HEK293 (cell line): ENCODE results near the gene RILPL2.

Source experiments
- CTCF ChIA-PET: fragments of 350-600 bp; formaldehyde crosslinking; extraction: SDS; loops from one replicate; lab custom pipeline; 2021; ENCODE audit warnings: antibody characterized with exemption; lab: Yijun Ruan, JAX
- POLR2A ChIA-PET: fragments of 300-600 bp; formaldehyde crosslinking; extraction: SDS; loops from one replicate; lab custom pipeline; 2020; ENCODE audit warnings: antibody characterized with exemption, inconsistent platforms; lab: Yijun Ruan, JAX
- H3K27ac ChIP-seq: fragments of 200-500 bp; sonication (Bioruptor generic); 2 replicates; pipeline ENCODE4 v1.5.1; 2014; ENCODE audit warnings: low read depth, low read length, control low read depth, inconsistent platforms; ENCODE audit errors: extremely low read depth
- H3K36me3 ChIP-seq, 2 experiments: fragments of 200-500 bp in 1 of 2; sonication (Bioruptor generic) in 1 of 2; 1 replicate in 1 of 2; 2 replicates in 1 of 2; pipeline ENCODE4 v1.5.1; 2014 to 2017; ENCODE audit warnings: inconsistent platforms in 2 of 2, low read length in 2 of 2; ENCODE audit not compliant: control insufficient read depth in 2 of 2, insufficient read depth in 1 of 2
- H3K4me1 ChIP-seq: fragments of 200-500 bp; sonication (Bioruptor generic); 2 replicates; pipeline ENCODE4 v1.5.1; 2014; ENCODE audit warnings: mild to moderate bottlenecking, low read length, inconsistent platforms; ENCODE audit not compliant: control insufficient read depth, insufficient read depth
- H3K4me3 ChIP-seq: 2 replicates; pipeline ENCODE4 v1.5.1; 2011; ENCODE audit warnings: low read depth, mild to moderate bottlenecking, control low read depth, low read length, moderate library complexity
- H3K9me3 ChIP-seq: fragments of 200-500 bp; sonication (Bioruptor generic); 2 replicates; pipeline ENCODE4 v1.5.1; 2014; ENCODE audit warnings: low read depth, low read length, inconsistent platforms; ENCODE audit not compliant: control insufficient read depth, insufficient read depth
- BCL11B ChIP-seq: fragments of 450-650 bp; formaldehyde crosslinking; IDR thresholded peaks from 2 replicates; pipeline ENCODE4 v1.5.1; 2016; ENCODE audit warnings: low read depth, missing biosample characterization, missing genetic modification characterization
- KLF9 ChIP-seq: fragments of 450-650 bp; formaldehyde crosslinking; IDR thresholded peaks from 2 replicates; pipeline ENCODE4 v1.5.1; 2016; ENCODE audit warnings: missing biosample characterization, missing genetic modification characterization, low read depth
- MYNN ChIP-seq: fragments of 450-650 bp; formaldehyde crosslinking; IDR thresholded peaks from 2 replicates; pipeline ENCODE4 v1.5.1; 2016; ENCODE audit warnings: missing biosample characterization, missing genetic modification characterization, borderline replicate concordance
- OVOL3 ChIP-seq: fragments of 450-650 bp; formaldehyde crosslinking; IDR thresholded peaks from 2 replicates; pipeline ENCODE4 v1.5.1; 2016; ENCODE audit warnings: missing biosample characterization, missing genetic modification characterization
- RBAK ChIP-seq: fragments of 450-650 bp; formaldehyde crosslinking; IDR thresholded peaks from 2 replicates; pipeline ENCODE4 v1.5.1; 2016; ENCODE audit warnings: missing biosample characterization, missing genetic modification characterization
- TCF7L2 ChIP-seq: IDR thresholded peaks from 2 replicates; pipeline ENCODE4 v1.6.1; 2011; ENCODE audit warnings: low read depth, mild to moderate bottlenecking, inconsistent platforms, low read length, moderate library complexity, borderline replicate concordance
- YY2 ChIP-seq: fragments of 450-650 bp; formaldehyde crosslinking; IDR thresholded peaks from 2 replicates; pipeline ENCODE4 v1.5.1; 2016; ENCODE audit warnings: missing biosample characterization, missing genetic modification characterization
- ZBTB1 ChIP-seq: fragments of 450-650 bp; formaldehyde crosslinking; IDR thresholded peaks from 2 replicates; pipeline ENCODE4 v1.5.1; 2016; ENCODE audit warnings: missing biosample characterization, missing genetic modification characterization
- ZNF146 ChIP-seq: fragments of 450-650 bp; formaldehyde crosslinking; IDR thresholded peaks from 2 replicates; pipeline ENCODE4 v1.5.1; 2016; ENCODE audit warnings: missing biosample characterization, missing genetic modification characterization
- ZNF157 ChIP-seq: fragments of 450-650 bp; formaldehyde crosslinking; IDR thresholded peaks from 2 replicates; pipeline ENCODE4 v1.5.1; 2016; ENCODE audit warnings: missing biosample characterization, missing genetic modification characterization
- ZNF184 ChIP-seq: fragments of 450-650 bp; IDR thresholded peaks from 2 replicates; pipeline ENCODE4 v1.5.1; 2018; ENCODE audit warnings: missing biosample characterization, mild to moderate bottlenecking, missing genetic modification characterization
- ZNF24 ChIP-seq: fragments of 450-650 bp; formaldehyde crosslinking; IDR thresholded peaks from 2 replicates; pipeline ENCODE4 v1.5.1; 2016; ENCODE audit warnings: missing biosample characterization, missing genetic modification characterization
- ZNF391 ChIP-seq: fragments of 450-650 bp; formaldehyde crosslinking; IDR thresholded peaks from 2 replicates; pipeline ENCODE4 v1.5.1; 2016; ENCODE audit warnings: low read depth, missing biosample characterization, missing genetic modification characterization, borderline replicate concordance
- ZNF501 ChIP-seq: fragments of 450-650 bp; formaldehyde crosslinking; IDR thresholded peaks from 2 replicates; pipeline ENCODE4 v1.5.1; 2016; ENCODE audit warnings: missing biosample characterization, missing genetic modification characterization
- ZNF571 ChIP-seq: fragments of 450-650 bp; formaldehyde crosslinking; IDR thresholded peaks from 2 replicates; pipeline ENCODE4 v1.5.0; 2017; ENCODE audit warnings: missing biosample characterization, missing genetic modification characterization
- ZNF585B ChIP-seq: fragments of 450-650 bp; formaldehyde crosslinking; IDR thresholded peaks from 2 replicates; pipeline ENCODE4 v1.5.1; 2016; ENCODE audit warnings: missing biosample characterization, missing genetic modification characterization
- ZNF621 ChIP-seq: fragments of 450-650 bp; formaldehyde crosslinking; IDR thresholded peaks from 2 replicates; pipeline ENCODE4 v1.5.1; 2017; ENCODE audit warnings: missing biosample characterization, missing genetic modification characterization
- ZNF664 ChIP-seq: fragments of 450-650 bp; formaldehyde crosslinking; IDR thresholded peaks from 2 replicates; pipeline ENCODE4 v1.5.1; 2016; ENCODE audit warnings: missing biosample characterization, missing genetic modification characterization
- ZNF677 ChIP-seq: fragments of 450-650 bp; IDR thresholded peaks from 2 replicates; pipeline ENCODE4 v1.5.0; 2018; ENCODE audit warnings: missing biosample characterization, mild to moderate bottlenecking, missing genetic modification characterization, moderate library complexity
- ZNF785 ChIP-seq: fragments of 450-650 bp; formaldehyde crosslinking; IDR thresholded peaks from 2 replicates; pipeline ENCODE4 v1.5.1; 2016; ENCODE audit warnings: missing biosample characterization, missing genetic modification characterization
- ZSCAN23 ChIP-seq: fragments of 450-650 bp; formaldehyde crosslinking; IDR thresholded peaks from 2 replicates; pipeline ENCODE4 v1.5.1; 2016; ENCODE audit warnings: missing biosample characterization, missing genetic modification characterization
- TF ChIP-seq, protein P1 (sequence below): fragments of 450-650 bp; formaldehyde crosslinking; IDR thresholded peaks from 2 replicates; pipeline ENCODE4 v1.5.1; 2017; ENCODE audit warnings: missing biosample characterization, mild to moderate bottlenecking, missing genetic modification characterization, moderate library complexity
- TF ChIP-seq, protein P2 (sequence below): fragments of 450-650 bp; formaldehyde crosslinking; IDR thresholded peaks from 2 replicates; pipeline ENCODE4 v1.5.1; 2016; ENCODE audit warnings: missing biosample characterization, missing genetic modification characterization
- TF ChIP-seq, protein P3 (sequence below): fragments of 450-650 bp; formaldehyde crosslinking; IDR thresholded peaks from 2 replicates; pipeline ENCODE4 v1.5.1; 2016; ENCODE audit warnings: missing biosample characterization, missing genetic modification characterization
- TF ChIP-seq, protein P4 (sequence below): fragments of 450-650 bp; formaldehyde crosslinking; IDR thresholded peaks from 2 replicates; pipeline ENCODE4 v1.5.1; 2016; ENCODE audit warnings: missing biosample characterization, missing genetic modification characterization

RILPL2 gene

DNA sequence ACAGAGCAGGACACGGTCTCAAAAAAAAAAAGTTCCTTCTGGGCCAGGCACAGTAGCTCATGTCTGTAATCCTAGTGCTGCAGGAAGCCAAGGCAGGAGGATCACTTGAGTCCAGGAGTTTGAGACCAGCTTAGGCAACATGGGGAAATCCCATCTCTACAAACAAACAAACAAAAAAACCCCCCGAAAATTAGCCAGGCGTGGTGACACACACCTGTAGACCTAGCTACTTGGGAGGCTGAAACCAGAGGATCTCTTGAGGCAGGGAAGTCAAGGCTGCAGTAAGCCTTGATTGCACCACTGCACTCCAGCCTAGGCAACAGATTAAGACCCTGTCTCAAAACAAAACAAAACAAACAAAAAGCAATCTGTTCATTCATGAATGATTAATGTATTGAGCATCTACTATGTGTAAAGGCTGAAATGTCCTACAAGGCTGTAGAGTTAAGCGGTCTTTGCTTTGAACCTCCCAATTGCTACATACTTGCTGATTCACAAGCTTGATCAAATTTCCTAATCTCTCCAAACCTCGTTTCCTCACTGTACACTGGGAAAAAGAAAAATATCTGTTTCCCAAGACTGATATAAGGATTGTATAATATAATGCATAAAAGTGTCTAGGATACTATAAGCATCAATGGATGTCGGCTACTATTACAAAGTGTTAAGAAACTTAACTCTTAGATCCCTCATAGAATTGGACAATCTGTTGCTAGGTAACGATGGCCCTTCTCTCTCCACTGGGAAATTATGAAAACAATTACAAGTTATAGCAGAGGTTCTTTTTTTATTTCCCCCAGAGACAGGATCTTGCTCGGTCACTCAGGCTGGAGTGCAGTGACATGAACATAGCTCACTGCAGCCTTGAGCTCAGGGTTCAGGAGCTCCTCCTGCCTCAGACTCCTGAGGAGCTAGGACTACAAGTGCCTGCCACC lies 7.9 kb upstream of the RILPL2 start:
- no peak overlapping the region for H3K27ac ChIP-seq
- no peak overlapping the region for H3K4me3 ChIP-seq
- ChIA-PET CTCF (interaction anchor here (0.7 kb wide), 1 partner anchor 27 kb away, joined by 3 read pairs; no protein-coding TSS in a partner anchor), POLR2A (interaction anchor here (1.3 kb wide), 1 partner anchor 211 kb away, joined by 3 read pairs; the partner anchor contains the start of genes MPHOSPH9 and MTRFR)
- H3K36me3 ChIP-seq = no peaks in the 10 kb centered on the region
- no peaks in the 10 kb centered on the region for H3K9me3 ChIP-seq
- H3K4me1 ChIP-seq = peaks cover 7% of the 10 kb centered on the region; the same call in 1 of the 2 replicates
- TF ChIP-seq, protein P1, sequence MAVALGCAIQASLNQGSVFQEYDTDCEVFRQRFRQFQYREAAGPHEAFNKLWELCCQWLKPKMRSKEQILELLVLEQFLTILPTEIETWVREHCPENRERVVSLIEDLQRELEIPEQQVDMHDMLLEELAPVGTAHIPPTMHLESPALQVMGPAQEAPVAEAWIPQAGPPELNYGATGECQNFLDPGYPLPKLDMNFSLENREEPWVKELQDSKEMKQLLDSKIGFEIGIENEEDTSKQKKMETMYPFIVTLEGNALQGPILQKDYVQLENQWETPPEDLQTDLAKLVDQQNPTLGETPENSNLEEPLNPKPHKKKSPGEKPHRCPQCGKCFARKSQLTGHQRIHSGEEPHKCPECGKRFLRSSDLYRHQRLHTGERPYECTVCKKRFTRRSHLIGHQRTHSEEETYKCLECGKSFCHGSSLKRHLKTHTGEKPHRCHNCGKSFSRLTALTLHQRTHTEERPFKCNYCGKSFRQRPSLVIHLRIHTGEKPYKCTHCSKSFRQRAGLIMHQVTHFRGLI (tag by site-specific recombination) = no peak
- TF ChIP-seq ZNF664 (tag by site-specific recombination) (peak; percentile 62; the same call in 1 of the 2 replicates), ZBTB1 (no peak)

DNA sequence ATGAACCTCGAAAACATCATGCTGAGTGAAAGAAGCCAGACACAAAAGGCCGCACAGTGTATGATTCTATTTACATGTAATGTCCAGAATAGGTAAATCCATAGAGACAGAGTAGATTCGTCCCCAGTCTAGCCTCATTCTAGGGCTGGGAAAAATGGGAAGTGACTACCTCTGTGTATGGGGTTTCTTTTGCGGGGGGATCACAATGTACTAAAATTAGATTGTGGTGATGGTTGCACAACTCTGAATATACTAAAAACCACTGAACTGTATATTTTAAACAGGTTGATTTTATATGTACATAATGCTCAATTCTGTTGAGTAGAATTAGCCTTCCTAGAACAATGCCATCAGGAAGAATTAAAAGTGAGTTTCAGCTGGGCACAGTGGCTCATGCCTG lies 6.3 kb upstream of the RILPL2 start:
- ChIA-PET CTCF (no interaction called here), POLR2A (no interaction called here)

DNA sequence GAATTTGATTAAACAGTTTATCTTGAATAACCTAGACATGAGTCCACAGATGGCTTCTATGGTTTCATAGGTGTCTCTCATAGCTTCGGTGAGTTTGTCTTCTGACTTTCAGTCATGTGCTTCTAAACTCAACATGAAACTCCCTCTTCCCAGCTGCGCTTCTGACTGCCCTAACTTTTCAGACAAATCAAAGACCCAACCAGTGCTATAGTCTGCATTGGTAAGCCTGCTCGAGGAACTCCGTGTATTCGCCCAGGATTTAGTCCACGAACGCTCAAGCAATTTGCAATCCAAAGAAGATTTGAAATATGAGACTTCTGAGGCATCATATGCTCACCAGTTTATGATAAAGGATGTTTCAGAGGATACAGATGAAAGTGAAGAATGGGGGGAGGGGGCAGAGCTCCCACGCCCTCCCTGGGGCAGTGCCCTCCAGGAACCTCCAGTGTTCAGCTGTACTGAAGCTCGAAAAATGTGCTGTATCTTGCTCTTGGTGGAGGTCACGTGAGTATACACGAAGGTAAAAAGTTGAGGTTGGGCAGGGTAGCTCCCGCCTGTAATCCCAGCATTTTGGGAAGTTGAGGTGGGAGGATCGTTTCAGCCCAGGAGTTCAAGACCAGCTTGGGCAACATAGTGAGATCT lies 5.2 kb upstream of the RILPL2 start:
- H3K4me3 ChIP-seq = no peak overlapping the region
- no peak overlapping the region for H3K27ac ChIP-seq
- H3K36me3 ChIP-seq = no peaks in the 10 kb centered on the region
- no peaks in the 10 kb centered on the region for H3K9me3 ChIP-seq
- TF ChIP-seq ZNF157 (tag by site-specific recombination) (no peak), OVOL3 (tag by site-specific recombination) (no peak), ZNF571 (tag by site-specific recombination) (no peak), BCL11B (tag by site-specific recombination) (no peak), YY2 (tag by site-specific recombination) (no peak)
- TF ChIP-seq, protein P2, sequence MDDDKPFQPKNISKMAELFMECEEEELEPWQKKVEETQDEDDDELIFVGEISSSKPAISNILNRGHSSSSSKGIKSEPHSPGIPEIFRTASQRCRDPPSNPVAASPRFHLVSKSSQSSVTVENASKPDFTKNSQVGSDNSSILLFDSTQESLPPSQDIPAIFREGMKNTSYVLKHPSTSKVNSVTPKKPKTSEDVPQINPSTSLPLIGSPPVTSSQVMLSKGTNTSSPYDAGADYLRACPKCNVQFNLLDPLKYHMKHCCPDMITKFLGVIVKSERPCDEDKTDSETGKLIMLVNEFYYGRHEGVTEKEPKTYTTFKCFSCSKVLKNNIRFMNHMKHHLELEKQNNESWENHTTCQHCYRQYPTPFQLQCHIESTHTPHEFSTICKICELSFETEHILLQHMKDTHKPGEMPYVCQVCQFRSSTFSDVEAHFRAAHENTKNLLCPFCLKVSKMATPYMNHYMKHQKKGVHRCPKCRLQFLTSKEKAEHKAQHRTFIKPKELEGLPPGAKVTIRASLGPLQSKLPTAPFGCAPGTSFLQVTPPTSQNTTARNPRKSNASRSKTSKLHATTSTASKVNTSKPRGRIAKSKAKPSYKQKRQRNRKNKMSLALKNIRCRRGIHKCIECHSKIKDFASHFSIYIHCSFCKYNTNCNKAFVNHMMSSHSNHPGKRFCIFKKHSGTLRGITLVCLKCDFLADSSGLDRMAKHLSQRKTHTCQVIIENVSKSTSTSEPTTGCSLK (tag by site-specific recombination) = no peak
- TF ChIP-seq, protein P3, sequence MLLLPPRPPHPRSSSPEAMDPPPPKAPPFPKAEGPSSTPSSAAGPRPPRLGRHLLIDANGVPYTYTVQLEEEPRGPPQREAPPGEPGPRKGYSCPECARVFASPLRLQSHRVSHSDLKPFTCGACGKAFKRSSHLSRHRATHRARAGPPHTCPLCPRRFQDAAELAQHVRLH (tag by site-specific recombination) = no peak
- ChIA-PET POLR2A (no interaction called here), CTCF (interaction anchor here (0.6 kb wide), 1 partner anchor 180 kb away, joined by 3 read pairs; no protein-coding TSS in a partner anchor)
- H3K4me1 ChIP-seq = peaks cover 7% of the 10 kb centered on the region; the same call in 1 of the 2 replicates

More for the DNA sequence above, 6.3 kb upstream of the RILPL2 start:
- peaks cover 7% of the 10 kb centered on the region; the same call in 1 of the 2 replicates for H3K4me1 ChIP-seq
- H3K36me3 ChIP-seq = no peaks in the 10 kb centered on the region
- no peak overlapping the region for H3K4me3 ChIP-seq
- H3K9me3 ChIP-seq = no peaks in the 10 kb centered on the region
- TF ChIP-seq, protein P4, sequence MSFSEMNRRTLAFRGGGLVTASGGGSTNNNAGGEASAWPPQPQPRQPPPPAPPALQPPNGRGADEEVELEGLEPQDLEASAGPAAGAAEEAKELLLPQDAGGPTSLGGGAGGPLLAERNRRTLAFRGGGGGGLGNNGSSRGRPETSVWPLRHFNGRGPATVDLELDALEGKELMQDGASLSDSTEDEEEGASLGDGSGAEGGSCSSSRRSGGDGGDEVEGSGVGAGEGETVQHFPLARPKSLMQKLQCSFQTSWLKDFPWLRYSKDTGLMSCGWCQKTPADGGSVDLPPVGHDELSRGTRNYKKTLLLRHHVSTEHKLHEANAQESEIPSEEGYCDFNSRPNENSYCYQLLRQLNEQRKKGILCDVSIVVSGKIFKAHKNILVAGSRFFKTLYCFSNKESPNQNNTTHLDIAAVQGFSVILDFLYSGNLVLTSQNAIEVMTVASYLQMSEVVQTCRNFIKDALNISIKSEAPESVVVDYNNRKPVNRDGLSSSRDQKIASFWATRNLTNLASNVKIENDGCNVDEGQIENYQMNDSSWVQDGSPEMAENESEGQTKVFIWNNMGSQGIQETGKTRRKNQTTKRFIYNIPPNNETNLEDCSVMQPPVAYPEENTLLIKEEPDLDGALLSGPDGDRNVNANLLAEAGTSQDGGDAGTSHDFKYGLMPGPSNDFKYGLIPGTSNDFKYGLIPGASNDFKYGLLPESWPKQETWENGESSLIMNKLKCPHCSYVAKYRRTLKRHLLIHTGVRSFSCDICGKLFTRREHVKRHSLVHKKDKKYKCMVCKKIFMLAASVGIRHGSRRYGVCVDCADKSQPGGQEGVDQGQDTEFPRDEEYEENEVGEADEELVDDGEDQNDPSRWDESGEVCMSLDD (tag by site-specific recombination) = no peak
- TF ChIP-seq TCF7L2 (no peak), ZNF785 (no peak), ZNF391 (tag by site-specific recombination) (no peak), ZNF184 (tag by site-specific recombination) (no peak), ZSCAN23 (tag by site-specific recombination) (no peak), ZNF677 (no peak), ZBTB1 (no peak), KLF9 (tag by site-specific recombination) (no peak), RBAK (tag by site-specific recombination) (no peak), ZNF501 (tag by site-specific recombination) (no peak), ZNF585B (no peak), MYNN (tag by site-specific recombination) (no peak), ZNF24 (tag by site-specific recombination) (no peak), ZNF621 (tag by site-specific recombination) (no peak), ZNF146 (tag by site-specific recombination) (no peak)
- H3K27ac ChIP-seq = no peak overlapping the region
